Astrocyte (in vitro differentiated cells and primary cell): ENCODE data around the gene EDC3. TPM values are rescaled to one million over a fixed set of nuclear protein-coding genes. Genes with fewer than 3 reads are reported as not detected.

ENCODE experiments used
- DNase-seq: peaks from one replicate; pipeline ENCODE4 v3.0.0-alpha.2; 2010; ENCODE audit warnings: low read depth
- FAIRE-seq: peaks from 2 replicates; lab custom pipeline; 2011; peaks lifted over from hg19 to GRCh38; lab: Jason Lieb, UNC
- H2AFZ ChIP-seq: 2 replicates; pipeline ENCODE4 v1.6.0; 2012; ENCODE audit warnings: low read depth, low read length, inconsistent platforms
- H3K27ac ChIP-seq: 2 replicates; pipeline ENCODE4 v1.5.1; 2011; ENCODE audit warnings: low read depth, low read length, inconsistent platforms
- H3K27me3 ChIP-seq: 2 replicates; pipeline ENCODE4 v1.6.0; 2011; ENCODE audit warnings: low read length, inconsistent platforms; ENCODE audit not compliant: insufficient read depth
- H3K36me3 ChIP-seq: 2 replicates; pipeline ENCODE4 v1.5.1; 2011; ENCODE audit warnings: low read length, inconsistent platforms; ENCODE audit not compliant: insufficient read depth
- H3K4me1 ChIP-seq: 2 replicates; pipeline ENCODE4 v1.5.1; 2011; ENCODE audit warnings: low read length, inconsistent platforms; ENCODE audit not compliant: insufficient read depth
- H3K4me2 ChIP-seq: 2 replicates; pipeline ENCODE4 v1.6.0; 2012; ENCODE audit warnings: low read length, inconsistent platforms
- H3K4me3 ChIP-seq: 2 replicates; pipeline ENCODE4 v1.5.1; 2011; ENCODE audit warnings: low read depth, mild to moderate bottlenecking, low read length, inconsistent platforms; ENCODE audit not compliant: insufficient read depth
- H3K79me2 ChIP-seq: 2 replicates; pipeline ENCODE4 v1.6.0; 2012; ENCODE audit warnings: mild to moderate bottlenecking, low read length, inconsistent platforms; ENCODE audit not compliant: insufficient read depth
- H3K9ac ChIP-seq: 2 replicates; pipeline ENCODE4 v1.6.0; 2012; ENCODE audit warnings: mild to moderate bottlenecking, low read length, inconsistent platforms
- H3K9me3 ChIP-seq: 2 replicates; pipeline ENCODE4 v1.5.1; 2012; ENCODE audit warnings: low read depth, mild to moderate bottlenecking, low read length, inconsistent platforms; ENCODE audit not compliant: insufficient read depth
- H4K20me1 ChIP-seq: 2 replicates; pipeline ENCODE4 v1.6.0; 2012; ENCODE audit warnings: low read length, inconsistent platforms; ENCODE audit not compliant: insufficient read depth
- H3K27ac Mint-ChIP-seq: one replicate; pipeline ENCODE4 v1.8.0; 2021; ENCODE audit warnings: mild to moderate bottlenecking, mixed read lengths; ENCODE audit not compliant: unreplicated experiment
- H3K27me3 Mint-ChIP-seq: one replicate; pipeline ENCODE4 v1.8.0; 2021; ENCODE audit warnings: low read depth, mixed read lengths; ENCODE audit not compliant: unreplicated experiment
- H3K36me3 Mint-ChIP-seq: one replicate; pipeline ENCODE4 v1.8.0; 2021; ENCODE audit warnings: low read depth, mixed read lengths; ENCODE audit not compliant: unreplicated experiment
- H3K4me1 Mint-ChIP-seq: one replicate; pipeline ENCODE4 v1.8.0; 2021; ENCODE audit warnings: low read depth, mixed read lengths; ENCODE audit not compliant: unreplicated experiment
- H3K4me3 Mint-ChIP-seq: one replicate; pipeline ENCODE4 v1.8.0; 2021; ENCODE audit warnings: mild to moderate bottlenecking, moderate library complexity, mixed read lengths; ENCODE audit not compliant: unreplicated experiment
- H3K9me3 Mint-ChIP-seq: one replicate; pipeline ENCODE4 v1.8.0; 2021; ENCODE audit warnings: mild to moderate bottlenecking, mixed read lengths; ENCODE audit not compliant: unreplicated experiment
- EZH2 ChIP-seq: IDR thresholded peaks from 2 replicates; pipeline ENCODE4 v1.6.1; 2012; ENCODE audit warnings: mild to moderate bottlenecking, low read length, inconsistent platforms; ENCODE audit not compliant: insufficient read depth
- total RNA-seq: library from RNA; stranded (reverse); gene quantifications from 2 replicates; pipeline ENCODE4 v1.2.1, GENCODE V29; 2021
- TF ChIP-seq, protein P1 (sequence below): IDR thresholded peaks from 2 replicates; pipeline ENCODE4 v1.5.1; 2011; ENCODE audit warnings: low read depth, mild to moderate bottlenecking, inconsistent platforms, low read length, moderate library complexity; ENCODE audit not compliant: insufficient read depth

EDC3 gene
- total RNA-seq, 1 donor from 2014 or later = 47.6 TPM

GRCh38 chr15:74621936-74622335, 73.9 kb downstream of the EDC3 start:
- H3K36me3 ChIP-seq = peaks cover 60% of the 10 kb centered on the region
- no peak overlapping the region for H3K27ac Mint-ChIP-seq
- FAIRE-seq = no peak

DNA sequence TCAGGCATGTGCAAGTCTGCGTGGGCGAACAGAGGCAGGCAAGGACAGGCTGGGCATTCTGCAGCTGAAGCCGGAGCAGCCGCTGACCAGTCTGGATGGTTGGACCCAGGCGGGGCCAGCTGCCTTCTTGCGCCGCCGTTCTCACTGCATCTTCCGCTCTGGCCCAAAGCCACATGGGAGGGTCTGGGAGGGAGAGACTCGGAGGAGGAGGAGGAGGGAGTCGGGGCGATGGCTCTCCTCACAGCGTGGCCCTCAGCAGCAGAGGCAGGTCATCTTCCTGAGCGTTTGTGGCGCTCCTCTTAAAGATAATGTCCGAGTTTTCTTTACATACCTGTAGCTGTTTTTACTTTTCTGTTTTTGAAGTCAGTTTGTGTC, 74.3 kb downstream of the EDC3 start:
- H3K36me3 Mint-ChIP-seq = peaks cover 30% of the 10 kb centered on the region
- H3K27me3 Mint-ChIP-seq = no peaks in the 10 kb centered on the region
- DNase-seq = no peak
- peaks cover 98% of the 10 kb centered on the region for H4K20me1 ChIP-seq
- H3K27me3 ChIP-seq = no peaks in the 10 kb centered on the region
- TF ChIP-seq EZH2 = no peak
- TF ChIP-seq, protein P1, sequence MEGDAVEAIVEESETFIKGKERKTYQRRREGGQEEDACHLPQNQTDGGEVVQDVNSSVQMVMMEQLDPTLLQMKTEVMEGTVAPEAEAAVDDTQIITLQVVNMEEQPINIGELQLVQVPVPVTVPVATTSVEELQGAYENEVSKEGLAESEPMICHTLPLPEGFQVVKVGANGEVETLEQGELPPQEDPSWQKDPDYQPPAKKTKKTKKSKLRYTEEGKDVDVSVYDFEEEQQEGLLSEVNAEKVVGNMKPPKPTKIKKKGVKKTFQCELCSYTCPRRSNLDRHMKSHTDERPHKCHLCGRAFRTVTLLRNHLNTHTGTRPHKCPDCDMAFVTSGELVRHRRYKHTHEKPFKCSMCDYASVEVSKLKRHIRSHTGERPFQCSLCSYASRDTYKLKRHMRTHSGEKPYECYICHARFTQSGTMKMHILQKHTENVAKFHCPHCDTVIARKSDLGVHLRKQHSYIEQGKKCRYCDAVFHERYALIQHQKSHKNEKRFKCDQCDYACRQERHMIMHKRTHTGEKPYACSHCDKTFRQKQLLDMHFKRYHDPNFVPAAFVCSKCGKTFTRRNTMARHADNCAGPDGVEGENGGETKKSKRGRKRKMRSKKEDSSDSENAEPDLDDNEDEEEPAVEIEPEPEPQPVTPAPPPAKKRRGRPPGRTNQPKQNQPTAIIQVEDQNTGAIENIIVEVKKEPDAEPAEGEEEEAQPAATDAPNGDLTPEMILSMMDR = no peak
- H3K27ac Mint-ChIP-seq = no peak overlapping the region
- H3K9me3 ChIP-seq = no peaks in the 10 kb centered on the region
- no peak overlapping the region for H3K4me3 Mint-ChIP-seq
- H3K4me2 ChIP-seq = no peak overlapping the region
- H3K79me2 ChIP-seq = peaks cover 80% of the 10 kb centered on the region
- H3K9ac ChIP-seq = no peak overlapping the region
- no peak overlapping the region for H3K27ac ChIP-seq
- no peaks in the 10 kb centered on the region for H3K9me3 Mint-ChIP-seq
- FAIRE-seq = no peak
- peaks cover 56% of the 10 kb centered on the region for H3K36me3 ChIP-seq
- peaks cover 8% of the 10 kb centered on the region for H3K4me1 ChIP-seq
- H3K4me3 ChIP-seq = no peak overlapping the region
- no peak overlapping the region for H2AFZ ChIP-seq
- H3K4me1 Mint-ChIP-seq = peaks cover 13% of the 10 kb centered on the region

More at GRCh38 chr15:74621936-74622335, 73.9 kb downstream of the EDC3 start:
- Histone ChIP-seq H3K4me2 (no peak overlapping the region), H3K27me3 (no peaks in the 10 kb centered on the region), H3K9ac (no peak overlapping the region), H2AFZ (no peak overlapping the region), H3K9me3 (no peaks in the 10 kb centered on the region), H3K27ac (no peak overlapping the region), H3K4me3 (no peak overlapping the region), H3K4me1 (peaks cover 4% of the 10 kb centered on the region), H3K79me2 (peaks cover 76% of the 10 kb centered on the region), H4K20me1 (peaks cover 98% of the 10 kb centered on the region)
- TF ChIP-seq EZH2 = no peak
- TF ChIP-seq, protein P1 = no peak
- H3K9me3 Mint-ChIP-seq = no peaks in the 10 kb centered on the region
- H3K4me3 Mint-ChIP-seq = no peak overlapping the region
- H3K4me1 Mint-ChIP-seq = peaks cover 10% of the 10 kb centered on the region
- H3K27me3 Mint-ChIP-seq = no peaks in the 10 kb centered on the region
- no peak for DNase-seq
- H3K36me3 Mint-ChIP-seq = peaks cover 30% of the 10 kb centered on the region

GRCh38 chr15:74620636-74621545, 74.9 kb downstream of the EDC3 start:
- DNase-seq = peak; percentile 41
- H3K4me3 ChIP-seq = no peak overlapping the region
- H3K9ac ChIP-seq = no peak overlapping the region
- H4K20me1 ChIP-seq = peaks cover 94% of the 10 kb centered on the region
- H3K27me3 ChIP-seq = no peaks in the 10 kb centered on the region
- no peak overlapping the region for H3K27ac ChIP-seq
- TF ChIP-seq, protein P1 = peak; percentile 90
- no peak for TF ChIP-seq EZH2
- H3K79me2 ChIP-seq = peaks cover 84% of the 10 kb centered on the region
- H3K4me2 ChIP-seq = no peak overlapping the region
- no peaks in the 10 kb centered on the region for H3K9me3 ChIP-seq
- Mint-ChIP-seq H3K4me3 (peak overlapping the region; percentile 20), H3K27ac (no peak overlapping the region), H3K36me3 (peaks cover 29% of the 10 kb centered on the region), H3K27me3 (no peaks in the 10 kb centered on the region), H3K4me1 (peaks cover 13% of the 10 kb centered on the region), H3K9me3 (no peaks in the 10 kb centered on the region)
- peaks cover 50% of the 10 kb centered on the region for H3K36me3 ChIP-seq
- FAIRE-seq = no peak
- no peak overlapping the region for H2AFZ ChIP-seq
- peaks cover 10% of the 10 kb centered on the region for H3K4me1 ChIP-seq
